ENCODE data around the gene ZFP92. TPM values are rescaled to one million over a fixed set of nuclear protein-coding genes. Genes with fewer than 3 reads are reported as not detected.

Gene ZFP92
- total RNA-seq, 4 donors from 2014 or later: 1.4 to 7.6 (median 4.2) TPM

DNA sequence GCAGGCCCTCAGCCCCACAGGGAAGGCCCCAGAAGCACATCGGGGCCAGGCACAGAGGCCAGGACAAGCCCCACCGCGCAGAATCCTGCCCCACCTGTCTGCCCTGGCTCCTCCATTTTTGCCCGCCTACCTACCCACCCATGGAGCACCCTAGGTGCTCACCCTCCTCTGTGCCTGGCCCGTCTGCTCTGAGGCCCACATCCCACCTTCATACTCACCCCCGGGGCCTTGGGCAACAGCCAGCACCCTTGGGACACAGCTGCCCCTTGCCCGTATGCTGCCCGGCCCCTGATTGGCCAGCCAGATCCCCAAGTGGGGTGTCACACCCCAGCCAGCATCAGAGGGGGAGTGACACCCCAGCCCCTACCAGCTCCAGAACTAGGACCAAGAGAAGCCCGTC lies 45.4 kb downstream of the ZFP92 start:
- DNase-seq (ENCODE audit: low spot score): no peak
- no peak for ATAC-seq (ENCODE audit: low FRiP score)

DNA sequence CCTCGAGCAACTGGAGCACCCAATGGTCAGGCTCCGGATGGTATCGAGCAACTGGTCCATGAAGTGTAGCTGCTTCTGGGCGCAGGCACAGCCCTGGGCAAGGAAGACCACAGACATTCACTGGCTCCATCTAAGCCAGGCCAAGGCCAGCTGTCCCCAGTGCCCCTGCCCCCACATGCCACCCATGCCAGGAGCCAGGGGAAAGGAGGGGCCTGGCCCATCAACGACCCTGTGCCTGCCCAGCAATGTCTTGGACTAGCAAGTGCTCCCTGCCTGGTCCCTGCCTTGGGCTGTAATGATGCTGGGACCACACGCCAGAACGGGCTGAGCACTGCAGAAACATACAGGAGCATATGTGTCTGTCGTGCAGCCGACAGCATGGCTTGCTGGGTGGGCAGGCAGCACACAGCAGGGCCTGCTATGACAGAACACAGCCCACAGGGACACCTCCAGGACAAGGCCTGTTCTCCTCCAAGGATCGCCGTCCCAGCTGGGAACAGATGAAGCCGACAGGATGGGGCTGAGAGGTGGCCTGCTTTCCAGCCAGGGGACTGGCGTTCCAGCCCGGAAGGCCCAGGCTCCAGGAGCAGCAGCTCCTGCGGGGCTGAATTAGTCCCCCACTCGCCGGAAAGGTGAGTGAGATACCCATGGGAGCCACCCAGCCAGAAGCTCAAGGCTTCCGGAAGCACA lies 46.0 kb downstream of the ZFP92 start:
- ATAC-seq (ENCODE audit: low FRiP score): no peak
- DNase-seq (ENCODE audit: low spot score): no peak
- no peak for TF ChIP-seq CTCF (IDR thresholded peaks at IDR 0.05)

More for the DNA sequence above, 45.4 kb downstream of the ZFP92 start:
- no peak for TF ChIP-seq CTCF (IDR thresholded peaks at IDR 0.05)

GRCh38 chrX:153457827-153458466 lies 46.7 kb downstream of the ZFP92 start:
- TF ChIP-seq CTCF (IDR thresholded peaks at IDR 0.05): no peak
- ATAC-seq (ENCODE audit: low FRiP score): no peak
- DNase-seq (ENCODE audit: low spot score): no peak

DNA sequence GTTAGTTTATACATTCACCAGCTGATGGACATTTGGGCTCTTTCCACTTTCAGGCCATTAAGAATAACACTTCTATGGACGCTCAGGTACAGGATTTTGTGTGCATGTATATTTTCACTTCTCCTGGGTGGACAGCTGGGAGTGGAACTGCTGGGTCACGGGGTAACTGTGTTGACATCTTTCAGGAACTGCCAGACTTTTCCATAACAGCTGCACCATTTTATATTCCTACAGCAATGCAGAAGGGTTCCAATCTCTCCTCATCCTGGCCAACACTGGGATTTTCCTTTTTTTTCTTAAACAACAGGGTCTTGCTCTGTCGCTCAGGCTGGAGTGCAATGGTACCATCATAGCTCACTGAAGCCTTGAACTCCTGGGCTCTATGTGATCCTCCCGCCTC lies 47.2 kb downstream of the ZFP92 start:
- no peak for TF ChIP-seq CTCF (IDR thresholded peaks at IDR 0.05)
- DNase-seq (ENCODE audit: low spot score) (no peak), ATAC-seq (ENCODE audit: low FRiP score) (no peak)

GRCh38 chrX:153459986-153460385 lies 48.7 kb downstream of the ZFP92 start:
- no peak for DNase-seq (ENCODE audit: low spot score)
- no peak for ATAC-seq (ENCODE audit: low FRiP score)
- no peak for TF ChIP-seq CTCF (IDR thresholded peaks at IDR 0.05)

DNA sequence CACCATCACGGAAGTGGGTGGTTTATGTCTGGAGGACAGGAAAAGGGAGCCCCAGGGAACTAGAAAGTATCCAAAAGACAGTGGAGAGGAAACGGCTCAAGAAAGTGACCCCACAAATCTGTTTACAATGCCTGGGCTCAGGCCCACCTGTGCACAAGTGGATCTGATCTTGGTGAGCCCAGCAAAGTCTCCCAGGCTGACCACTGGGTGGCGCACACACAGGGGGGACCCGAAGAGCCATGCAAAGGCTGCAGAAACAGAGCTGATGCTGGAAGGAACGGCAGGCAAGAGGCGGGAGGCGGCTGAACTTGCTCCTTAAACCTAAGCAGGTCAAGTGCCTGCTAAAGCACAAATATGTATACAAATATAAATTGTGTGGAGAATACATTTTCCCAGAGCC lies 49.6 kb downstream of the ZFP92 start:
- TF ChIP-seq CTCF (IDR thresholded peaks at IDR 0.05): no peak
- DNase-seq (ENCODE audit: low spot score) (no peak), ATAC-seq (ENCODE audit: low FRiP score) (no peak)

Small RNA genes lying within 50 kb of the gene (small RNA-seq; reads per million reads assigned to genes)
- gene RN7SL667P: not detected

Other genes with a start within 250 kb of the ZFP92 start
- gene MAGEA1, start 232.2 kb upstream of the ZFP92 start, total RNA-seq: not detected
- gene PNMA6F, start 89.7 kb upstream of the ZFP92 start, total RNA-seq: not detected
- 10 to 100 TPM; 14.6 to 45.4 (median 19.5) TPM for gene ZNF275, start 77.3 kb upstream of the ZFP92 start, total RNA-seq
- under 1 TPM in 1 of 4 donors, not detected in 3; 0.32 TPM for gene PNMA6E, start 10.1 kb upstream of the ZFP92 start, total RNA-seq
- 1 to 10 TPM in 3 of 4 donors, under 1 TPM in 1; 0.69 to 4.2 (median 1.2) TPM for gene TREX2, start 34.6 kb downstream of the ZFP92 start, total RNA-seq
- 10 to 100 TPM; 14.9 to 35.0 (median 23.9) TPM for gene HAUS7, start 59.1 kb downstream of the ZFP92 start, total RNA-seq
- gene BGN, start 83.5 kb downstream of the ZFP92 start, total RNA-seq: 10 to 100 TPM; 14.9 to 40.2 (median 18.6) TPM
- gene ATP2B3, start 106.2 kb downstream of the ZFP92 start, total RNA-seq: not detected
- 10 to 100 TPM; 26.0 to 42.6 (median 31.0) TPM for gene CCNQ, start 187.7 kb downstream of the ZFP92 start, total RNA-seq
- 1 to 10 TPM in 1 of 4 donors, under 1 TPM in 1, not detected in 2; 0.48 to 2.3 TPM for gene DUSP9, start 235.7 kb downstream of the ZFP92 start, total RNA-seq